Trophoblast cell (in vitro differentiated cells and primary cell): ENCODE data around the gene MYBPC1.
A peak's percentile ranks its signal among the peaks of the same experiment; 100 is the strongest.

ENCODE experiments used
- DNase-seq, 2 donors: peaks; one replicate each; pipeline ENCODE4 v3.0.0-alpha.2; 2016
- H2AFZ ChIP-seq: 2 replicates; pipeline ENCODE4 v1.6.1; 2013; ENCODE audit warnings: low read length, moderate library complexity, mild to moderate bottlenecking; ENCODE audit not compliant: insufficient read depth, poor library complexity
- H2AK5ac ChIP-seq: 2 replicates; pipeline ENCODE4 v1.6.1; 2013; ENCODE audit warnings: mild to moderate bottlenecking, low read length
- H2BK120ac ChIP-seq: 2 replicates; pipeline ENCODE4 v1.6.1; 2013; ENCODE audit warnings: low read length, mild to moderate bottlenecking, moderate library complexity; ENCODE audit not compliant: insufficient read depth, poor library complexity
- H2BK12ac ChIP-seq: 2 replicates; pipeline ENCODE4 v1.6.1; 2013; ENCODE audit warnings: mild to moderate bottlenecking, low read length, moderate library complexity
- H2BK5ac ChIP-seq: 2 replicates; pipeline ENCODE4 v1.6.1; 2013; ENCODE audit warnings: low read length, low read depth, moderate library complexity, mild to moderate bottlenecking; ENCODE audit not compliant: poor library complexity
- H3K14ac ChIP-seq: 2 replicates; pipeline ENCODE4 v1.6.1; 2013; ENCODE audit warnings: mild to moderate bottlenecking, low read length
- H3K18ac ChIP-seq: 2 replicates; pipeline ENCODE4 v1.6.1; 2013; ENCODE audit warnings: mild to moderate bottlenecking, low read length
- H3K23ac ChIP-seq: 2 replicates; pipeline ENCODE4 v1.6.1; 2013; ENCODE audit warnings: low read length
- H3K27ac ChIP-seq: 2 replicates; pipeline ENCODE4 v1.5.1; 2013; ENCODE audit warnings: low read depth, mild to moderate bottlenecking, inconsistent platforms, low read length, moderate library complexity
- H3K27me3 ChIP-seq: 2 replicates; pipeline ENCODE4 v1.6.1; 2013; ENCODE audit warnings: inconsistent platforms, mild to moderate bottlenecking, low read length, moderate library complexity; ENCODE audit not compliant: insufficient read depth
- H3K36me3 ChIP-seq, 2 experiments: 1 replicate in 1 of 2; 2 replicates in 1 of 2; pipeline ENCODE4 v1.6.1; 2013; ENCODE audit warnings: low read length in 2 of 2, mild to moderate bottlenecking in 2 of 2, moderate library complexity in 1 of 2; ENCODE audit not compliant: insufficient read depth in 2 of 2, control insufficient read depth in 1 of 2
- H3K4ac ChIP-seq: 2 replicates; pipeline ENCODE4 v1.6.1; 2013; ENCODE audit warnings: low read depth, mild to moderate bottlenecking, low read length, moderate library complexity
- H3K4me1 ChIP-seq, 2 experiments: 1 replicate in 1 of 2; 2 replicates in 1 of 2; pipeline ENCODE4 v1.6.1; 2013; ENCODE audit warnings: low read length in 2 of 2, mild to moderate bottlenecking in 2 of 2, moderate library complexity in 1 of 2; ENCODE audit not compliant: insufficient read depth in 2 of 2, control insufficient read depth in 1 of 2
- H3K4me2 ChIP-seq: 2 replicates; pipeline ENCODE4 v1.6.1; 2013; ENCODE audit warnings: inconsistent platforms, mild to moderate bottlenecking, low read length, moderate library complexity
- H3K4me3 ChIP-seq: 2 replicates; pipeline ENCODE4 v1.5.1; 2013; ENCODE audit warnings: mild to moderate bottlenecking, low read depth, low read length, inconsistent platforms
- H3K79me1 ChIP-seq: one replicate; pipeline ENCODE4 v1.6.1; 2013; ENCODE audit warnings: low read length
- H3K79me2 ChIP-seq: 2 replicates; pipeline ENCODE4 v1.6.1; 2013; ENCODE audit warnings: low read length, mild to moderate bottlenecking; ENCODE audit not compliant: control insufficient read depth, insufficient read depth, poor library complexity
- H3K9ac ChIP-seq: 2 replicates; pipeline ENCODE4 v1.6.1; 2013; ENCODE audit warnings: mild to moderate bottlenecking, low read length
- H3K9me3 ChIP-seq: 2 replicates; pipeline ENCODE4 v1.6.1; 2013; ENCODE audit warnings: low read depth, mild to moderate bottlenecking, control low read depth, inconsistent platforms, low read length; ENCODE audit not compliant: insufficient read depth
- H4K12ac ChIP-seq: 2 replicates; pipeline ENCODE4 v1.6.1; 2013; ENCODE audit warnings: low read depth, mild to moderate bottlenecking, low read length, moderate library complexity
- H4K8ac ChIP-seq: 2 replicates; pipeline ENCODE4 v1.6.1; 2013; ENCODE audit warnings: low read depth, mild to moderate bottlenecking, low read length, moderate library complexity
- H4K91ac ChIP-seq: one replicate; pipeline ENCODE4 v1.6.1; 2013; ENCODE audit warnings: low read depth, mild to moderate bottlenecking, low read length, moderate library complexity
- WGBS: extraction: QIAGEN DNeasy Blood & Tissue Kit; methylation state at CpG from one replicate; pipeline ENCODE4 v1.1.7; 2013; ENCODE audit warnings: missing lambda C conversion rate; ENCODE audit not compliant: insufficient read length, insufficient coverage; ENCODE audit errors: extremely low coverage; 5-methylcytosine and 5-hydroxymethylcytosine counted together

MYBPC1 gene

GRCh38 chr12:101616027-101616494, 21.3 kb downstream of the MYBPC1 start:
- Histone ChIP-seq H3K27ac (no peak overlapping the region), H3K23ac (no peak overlapping the region), H2BK5ac (no peak overlapping the region), H3K4ac (no peak overlapping the region), H3K27me3 (no peaks in the 10 kb centered on the region), H3K36me3 (no peaks in the 10 kb centered on the region), H2BK120ac (no peak overlapping the region), H3K79me2 (no peaks in the 10 kb centered on the region), H4K91ac (no peak overlapping the region), H3K9ac (no peak overlapping the region), H3K9me3 (no peaks in the 10 kb centered on the region), H2AK5ac (no peak overlapping the region), H3K14ac (no peak overlapping the region), H3K79me1 (no peaks in the 10 kb centered on the region), H3K18ac (no peak overlapping the region), H2AFZ (no peak overlapping the region), H4K8ac (no peak overlapping the region), H3K4me2 (no peak overlapping the region), H3K4me1 (no peaks in the 10 kb centered on the region), H4K12ac (no peak overlapping the region), H2BK12ac (no peak overlapping the region), H3K4me3 (no peak overlapping the region)
- peak in 1 of 2 donors; percentile 46 for DNase-seq
- no CpG with 5 or more reads among the region's 4 CpGs for WGBS

- no peak overlapping the region for H3K23ac ChIP-seq
- H3K4me3 ChIP-seq, result no peak overlapping the region
- no peak overlapping the region for H2AFZ ChIP-seq
- H3K4me2 ChIP-seq, result no peak overlapping the region
- WGBS, result no CpG with 5 or more reads among the region's 2 CpGs
- no peak overlapping the region for H4K8ac ChIP-seq
- H3K14ac ChIP-seq, result no peak overlapping the region
- H2AK5ac ChIP-seq, result no peak overlapping the region
- no peaks in the 10 kb centered on the region for H3K27me3 ChIP-seq
- no peaks in the 10 kb centered on the region for H3K79me2 ChIP-seq
- no peak overlapping the region for H4K91ac ChIP-seq
- no peak overlapping the region for H3K18ac ChIP-seq
- no peak overlapping the region for H2BK120ac ChIP-seq
- no peak overlapping the region for H2BK12ac ChIP-seq
- H3K9me3 ChIP-seq, result no peaks in the 10 kb centered on the region
- H2BK5ac ChIP-seq, result no peak overlapping the region
- H3K36me3 ChIP-seq, result no peaks in the 10 kb centered on the region
- no peak overlapping the region for H3K27ac ChIP-seq
- H4K12ac ChIP-seq, result no peak overlapping the region
- no peaks in the 10 kb centered on the region for H3K79me1 ChIP-seq
- no peak overlapping the region for H3K4ac ChIP-seq
- no peak for DNase-seq
- no peak overlapping the region for H3K9ac ChIP-seq
- no peaks in the 10 kb centered on the region for H3K4me1 ChIP-seq
These were observed 24.4 kb downstream of the MYBPC1 start for GRCh38 chr12:101619026-101619786.

GRCh38 chr12:101619858-101620761, 25.3 kb downstream of the MYBPC1 start:
- H3K27ac ChIP-seq, result no peak overlapping the region
- no peak overlapping the region for H3K18ac ChIP-seq
- no peaks in the 10 kb centered on the region for H3K79me2 ChIP-seq
- H3K4ac ChIP-seq, result no peak overlapping the region
- H2AFZ ChIP-seq, result no peak overlapping the region
- no peak overlapping the region for H2AK5ac ChIP-seq
- no peak overlapping the region for H2BK12ac ChIP-seq
- no peak overlapping the region for H4K91ac ChIP-seq
- H3K9ac ChIP-seq, result no peak overlapping the region
- no CpG with 5 or more reads among the region's 6 CpGs for WGBS
- H3K4me1 ChIP-seq, result no peaks in the 10 kb centered on the region
- H4K12ac ChIP-seq, result no peak overlapping the region
- no peak overlapping the region for H2BK120ac ChIP-seq
- no peak overlapping the region for H3K4me3 ChIP-seq
- no peak overlapping the region for H3K23ac ChIP-seq
- no peaks in the 10 kb centered on the region for H3K79me1 ChIP-seq
- no peaks in the 10 kb centered on the region for H3K27me3 ChIP-seq
- H3K4me2 ChIP-seq, result no peak overlapping the region
- H3K14ac ChIP-seq, result no peak overlapping the region
- H3K9me3 ChIP-seq, result no peaks in the 10 kb centered on the region
- no peak overlapping the region for H4K8ac ChIP-seq
- no peaks in the 10 kb centered on the region for H3K36me3 ChIP-seq
- no peak for DNase-seq
- H2BK5ac ChIP-seq, result no peak overlapping the region

GRCh38 chr12:101620762-101621133, 26.0 kb downstream of the MYBPC1 start:
- H3K23ac ChIP-seq, result no peak overlapping the region
- no peak overlapping the region for H4K91ac ChIP-seq
- H3K14ac ChIP-seq, result no peak overlapping the region
- whole genome bisulfite sequencing, result no CpG with 5 or more reads among the region's 2 CpGs
- no peak overlapping the region for H3K9ac ChIP-seq
- no peaks in the 10 kb centered on the region for H3K79me1 ChIP-seq
- no peak overlapping the region for H2BK12ac ChIP-seq
- H3K4me2 ChIP-seq, result no peak overlapping the region
- H3K4ac ChIP-seq, result no peak overlapping the region
- no peak overlapping the region for H2AK5ac ChIP-seq
- no peak overlapping the region for H3K27ac ChIP-seq
- no peak for DNase-seq
- no peaks in the 10 kb centered on the region for H3K36me3 ChIP-seq
- H2BK5ac ChIP-seq, result no peak overlapping the region
- no peak overlapping the region for H2BK120ac ChIP-seq
- H4K12ac ChIP-seq, result no peak overlapping the region
- no peak overlapping the region for H2AFZ ChIP-seq
- no peaks in the 10 kb centered on the region for H3K9me3 ChIP-seq
- no peak overlapping the region for H3K18ac ChIP-seq
- H3K4me1 ChIP-seq, result no peaks in the 10 kb centered on the region
- no peaks in the 10 kb centered on the region for H3K27me3 ChIP-seq
- H3K4me3 ChIP-seq, result no peak overlapping the region
- H4K8ac ChIP-seq, result no peak overlapping the region
- H3K79me2 ChIP-seq, result no peaks in the 10 kb centered on the region
